HepG2 (cell line): Measurements from ENCODE around the gene XCL2. TPM values are rescaled to one million over a fixed set of nuclear protein-coding genes. Genes with fewer than 3 reads are reported as not detected.
A peak's percentile ranks its signal among the peaks of the same experiment; 100 is the strongest.

Experiments used
- ATAC-seq: fragments of 200-7000 bp; cut with Tn5 transposase; 3 replicates; pipeline ENCODE4 v1.9.1; 2020; ENCODE audit warnings: mild to moderate bottlenecking, moderate library complexity
- BruUV-seq: library from RNA; stranded (reverse); fragments of 400-500 nt; replicated peaks from 2 replicates; lab custom pipeline; 2021; lab: Mats Ljungman, UMichigan
- CTCF ChIA-PET: fragments of 300-600 bp; formaldehyde crosslinking; extraction: SDS; loops from one replicate; lab custom pipeline; 2021; ENCODE audit warnings: low total read pairs, inconsistent platforms, low intra/inter-chr PET ratio; lab: Yijun Ruan, JAX
- POLR2A ChIA-PET: fragments of 350-600 bp; sonication (Branson Sonifier 250); formaldehyde crosslinking; loops from one replicate; lab custom pipeline; 2020; ENCODE audit warnings: antibody characterized with exemption, inconsistent platforms; lab: Yijun Ruan, JAX
- DNase-seq: peaks from one replicate; pipeline ENCODE4 v3.0.0-alpha.2; 2015; ENCODE audit warnings: low spot score
- FAIRE-seq: peaks from 3 replicates; lab custom pipeline; 2011; peaks lifted over from hg19 to GRCh38; lab: Jason Lieb, UNC
- H2AFZ ChIP-seq: one replicate; pipeline ENCODE4 v1.6.1; 2011; ENCODE audit warnings: low read length, inconsistent platforms
- H3K27ac ChIP-seq: fragments of 300-600 bp; 3 replicates; pipeline ENCODE4 v1.8.0; 2011; ENCODE audit warnings: mixed run types, mild to moderate bottlenecking, mixed read lengths, low read length, inconsistent platforms; ENCODE audit not compliant: insufficient read depth; ENCODE audit errors: extremely low read length
- H3K27me3 ChIP-seq, 2 experiments: fragments of 200-600 bp in 1 of 2; 2 replicates in 1 of 2; 3 replicates in 1 of 2; pipeline versions ENCODE4 v1.6.0 to v1.8.0; 2011; ENCODE audit warnings: low read length in 2 of 2, mild to moderate bottlenecking in 2 of 2, moderate library complexity in 2 of 2, inconsistent platforms in 1 of 2; ENCODE audit not compliant: insufficient read depth in 2 of 2, control insufficient read depth in 1 of 2
- H3K36me3 ChIP-seq, 2 experiments: fragments of 200-600 bp in 1 of 2; replicated peaks in 1 of 2; 2 replicates in 1 of 2; 3 replicates in 1 of 2; pipeline versions ENCODE4 v1.5.1 to v1.8.0; 2011; ENCODE audit warnings: low read length in 2 of 2, inconsistent platforms in 1 of 2; ENCODE audit not compliant: insufficient read depth in 2 of 2, control insufficient read depth in 1 of 2
- H3K4me1 ChIP-seq: 2 replicates; pipeline ENCODE4 v1.5.1; 2012; ENCODE audit warnings: low read length, inconsistent platforms; ENCODE audit not compliant: insufficient read depth
- H3K4me2 ChIP-seq: 2 replicates; pipeline ENCODE4 v1.6.0; 2011; ENCODE audit warnings: low read depth, low read length, inconsistent platforms
- H3K4me3 ChIP-seq, 3 experiments: fragments of 200-600 bp in 1 of 3; sonication (generic), shearing (Covaris generic) in 1 of 3; replicated peaks in 1 of 3; 2 replicates each; pipeline ENCODE4 v1.5.1; 2011 to 2016; ENCODE audit warnings: low read length in 3 of 3, inconsistent platforms in 2 of 3, low read depth in 2 of 3, mild to moderate bottlenecking in 2 of 3, control low read depth in 1 of 3, mixed read lengths in 1 of 3; ENCODE audit not compliant: insufficient read depth in 1 of 3
- H3K79me2 ChIP-seq: one replicate; pipeline ENCODE4 v1.6.1; 2011; ENCODE audit warnings: low read length, inconsistent platforms; ENCODE audit not compliant: insufficient read depth
- H3K9ac ChIP-seq: 2 replicates; pipeline ENCODE4 v1.6.0; 2011; ENCODE audit warnings: mild to moderate bottlenecking, low read depth, low read length, inconsistent platforms; ENCODE audit not compliant: insufficient read depth
- H3K9me3 ChIP-seq: 2 replicates; pipeline ENCODE4 v1.5.1; 2012; ENCODE audit warnings: mild to moderate bottlenecking, low read length
- H4K20me1 ChIP-seq: 2 replicates; pipeline ENCODE4 v1.6.0; 2011; ENCODE audit warnings: inconsistent platforms, mild to moderate bottlenecking, low read length, moderate library complexity; ENCODE audit not compliant: insufficient read depth
- ETV5 ChIP-seq: IDR thresholded peaks from 2 replicates; pipeline ENCODE4 v1.6.1; 2018; ENCODE audit warnings: missing biosample characterization, missing genetic modification reagents, inconsistent platforms, borderline replicate concordance
- UBTF ChIP-seq: sonication (generic); formaldehyde crosslinking; IDR thresholded peaks from 2 replicates; pipeline ENCODE4 v1.4.0; 2020; ENCODE audit warnings: mild to moderate bottlenecking, missing genetic modification reagents
- ZNF101 ChIP-seq: sonication (generic); formaldehyde crosslinking; IDR thresholded peaks from 2 replicates; pipeline ENCODE4 v1.4.0; 2020; ENCODE audit warnings: mild to moderate bottlenecking, low read depth, missing genetic modification reagents, borderline replicate concordance
- ZNF263 ChIP-seq: sonication (generic); formaldehyde crosslinking; IDR thresholded peaks from 2 replicates; pipeline ENCODE4 v1.4.0; 2020; ENCODE audit warnings: missing genetic modification reagents
- ZNF878 ChIP-seq: sonication (generic); formaldehyde crosslinking; IDR thresholded peaks from 2 replicates; pipeline ENCODE4 v1.8.1; 2023; ENCODE audit warnings: mild to moderate bottlenecking, missing genetic modification reagents, moderate library complexity
- WGBS: methylation state at CpG from one replicate; pipeline ENCODE4 v1.1.6; 2017; ENCODE audit warnings: low lambda C conversion rate; 5-methylcytosine and 5-hydroxymethylcytosine counted together
- in situ Hi-C: cut with HindIII; loops from 2 replicates; pipeline ENCODE4 v1.10.0; 2017; ENCODE audit warnings: low pct_unique_long_range_greater_than_20kb; ENCODE audit not compliant: extremely low pct_ligation_motif_present
- intact Hi-C: fragments of 100-400 bp; cut with micrococcal nuclease; formaldehyde crosslinking; loops from one replicate; pipeline ENCODE4 v1.10.0; 2022; ENCODE audit not compliant: unreplicated experiment
- polyA plus RNA-seq, 8 experiments: library from polyadenylated mRNA; depleted of rRNA in 3 of 8; stranded (reverse) in 7 of 8; unstranded in 1 of 8; fragments of >200 nt; fragmentation: Illumina TruSeq in 4 of 8; extraction: Trizol in 4 of 8; gene quantifications; 2 replicates each; pipeline versions ENCODE4 v1.2.1 to v1.2.3, GENCODE V29; 2011 to 2016; ENCODE audit warnings: low read depth in 4 of 8, missing spikeins in 1 of 8, mixed read lengths in 1 of 8; ENCODE audit not compliant: insufficient read depth in 1 of 8
- total RNA-seq, 5 experiments: library from RNA; depleted of rRNA; stranded (reverse); fragments of >200 nt; fragmentation: Illumina TruSeq; extraction: Trizol; gene quantifications; 2 replicates each; pipeline ENCODE4 v1.2.3, GENCODE V29; 2016; ENCODE audit warnings: low read depth in 1 of 5

XCL2 gene
- total and polyA plus RNA-seq, 2 of the 13 experiments (the other 11 are each of a cell fraction or from before 2014, with no cell fraction given): 0.50 TPM; not detected in 1

- Histone ChIP-seq H2AFZ (no peak overlapping the region), H3K27ac (no peak overlapping the region), H3K4me2 (no peak overlapping the region), H3K9me3 (no peaks in the 10 kb centered on the region), H3K27me3 (no peaks in the 10 kb centered on the region), H3K4me3 (no peak overlapping the region), H3K36me3 (no peaks in the 10 kb centered on the region; a peak in 1 of 5 replicates), H3K9ac (no peak overlapping the region), H3K79me2 (no peaks in the 10 kb centered on the region), H4K20me1 (no peaks in the 10 kb centered on the region), H3K4me1 (peaks cover 34% of the 10 kb centered on the region)
- DNase-seq (no peak), ATAC-seq (peak; percentile 31; the same call in 2 of the 3 replicates), FAIRE-seq (no peak)
- intact Hi-C loops: no loop called here
- in situ Hi-C loops: no loop called here
- no TSS peak for BruUV-seq
- POLR2A ChIA-PET: no interaction called here
- CTCF ChIA-PET: no interaction called here
- WGBS: 92% methylated on average over 13 of the region's 13 CpGs
- TF ChIP-seq ZNF263 (CRISPR knock-in tag) (peak; percentile 68), ZNF878 (CRISPR knock-in tag) (no peak), UBTF (CRISPR knock-in tag) (no peak), ZNF101 (CRISPR knock-in tag) (no peak), ETV5 (CRISPR knock-in tag) (no peak)
Observed at GRCh38 chr1:168509875-168510791, 33.7 kb downstream of the XCL2 start.
